Thymus (tissue), 11 donors: ENCODE data around the gene PRAMEF14. TPM values are rescaled to one million over a fixed set of nuclear protein-coding genes. Genes with fewer than 3 reads are reported as not detected.
"Not testable (repeated sequence)": the region's sequence is repeated elsewhere in the genome, so short reads cannot be mapped to it uniquely, and the experiment has no call there.

Experiments
- DNase-seq, 9 donors: peaks; one replicate each; pipeline ENCODE4 v3.0.0-alpha.2; 2013; ENCODE audit warnings: low spot score in 9 of 9, low read depth in 6 of 9, missing footprints in 1 of 9
- H3K27ac ChIP-seq, 2 donors: one replicate each; pipeline ENCODE4 v1.5.1; 2013; ENCODE audit warnings: control low read depth in 1 of 2, low read depth in 1 of 2, low read length in 1 of 2, mild to moderate bottlenecking in 1 of 2, moderate library complexity in 1 of 2
- H3K27me3 ChIP-seq, 2 donors: one replicate each; pipeline ENCODE4 v1.5.1; 2013; ENCODE audit warnings: low read length in 1 of 2; ENCODE audit not compliant: control insufficient read depth in 2 of 2, insufficient read depth in 1 of 2
- H3K36me3 ChIP-seq, 2 donors: one replicate each; pipeline ENCODE4 v1.5.1; 2013; ENCODE audit warnings: low read length in 1 of 2, mild to moderate bottlenecking in 1 of 2, moderate library complexity in 1 of 2; ENCODE audit not compliant: control insufficient read depth in 2 of 2, insufficient read depth in 2 of 2
- H3K4me1 ChIP-seq, 2 donors: one replicate each; pipeline ENCODE4 v1.5.1; 2013; ENCODE audit warnings: low read length in 2 of 2; ENCODE audit not compliant: control insufficient read depth in 2 of 2, insufficient read depth in 2 of 2
- H3K4me3 ChIP-seq, 2 donors: one replicate each; pipeline ENCODE4 v1.5.1; 2013; ENCODE audit warnings: low read length in 2 of 2, control low read depth in 1 of 2, mild to moderate bottlenecking in 1 of 2
- H3K9me3 ChIP-seq, 2 donors: one replicate each; pipeline ENCODE4 v1.5.1; 2013; ENCODE audit warnings: low read length in 1 of 2, mild to moderate bottlenecking in 1 of 2; ENCODE audit not compliant: control insufficient read depth in 2 of 2, insufficient read depth in 1 of 2
- WGBS: extraction: QIAGEN DNeasy Blood & Tissue Kit; methylation state at CpG from one replicate; pipeline ENCODE4 v1.1.7; 2013; 5-methylcytosine and 5-hydroxymethylcytosine counted together
- polyA plus RNA-seq: library from polyadenylated mRNA; stranded (reverse); fragments of 200-250 nt; gene quantifications from one replicate; pipeline ENCODE4 v1.2.3, GENCODE V29; 2013
- total RNA-seq: library from RNA; stranded (reverse); fragments of 120-200 nt; gene quantifications from one replicate; pipeline ENCODE4 v1.2.4, GENCODE V29; 2013
- donor health status: healthy.

Gene PRAMEF14
- total and polyA plus RNA-seq, 2 donors: 0.16 TPM; not detected in 1

DNA sequence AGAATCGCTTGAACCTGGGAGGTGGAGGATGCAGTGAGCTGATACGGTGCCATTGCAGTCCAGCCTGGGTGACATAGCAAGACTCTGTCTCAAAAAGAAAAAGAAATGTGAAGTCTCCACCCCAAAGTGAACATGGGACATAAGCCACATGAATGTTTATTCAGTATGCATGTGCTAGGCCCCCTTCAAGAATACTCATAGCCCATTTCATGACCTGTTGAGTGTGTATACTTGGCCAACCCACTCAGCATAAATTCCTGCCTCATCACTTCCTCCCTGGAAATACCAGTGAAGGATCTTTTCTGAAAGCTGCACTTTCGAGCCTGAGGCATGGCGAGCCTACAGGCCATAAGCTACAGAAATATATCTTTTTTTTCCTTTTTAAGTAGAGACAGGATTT lies 18.0 kb upstream of the PRAMEF14 start:
- H3K27me3 ChIP-seq: not testable (repeated sequence)

DNA sequence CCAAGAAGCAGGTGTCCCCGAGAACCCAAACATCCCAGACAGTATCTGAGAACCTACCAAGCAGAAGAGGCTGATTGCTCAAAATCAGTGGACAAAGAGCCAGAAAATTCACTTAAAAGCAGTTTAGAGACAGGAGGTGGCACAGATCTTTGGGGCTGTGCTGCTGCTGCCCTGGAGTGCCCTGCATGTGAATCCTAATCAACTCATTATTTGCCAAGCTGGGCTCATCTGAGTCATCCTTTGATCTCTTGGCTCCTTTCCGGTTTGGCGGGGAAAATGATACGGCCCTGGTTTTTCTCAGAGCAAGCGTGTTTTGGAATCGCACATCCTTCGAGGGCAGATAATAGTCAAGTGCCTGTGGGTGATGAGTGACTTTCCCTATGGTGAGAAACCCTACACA lies 15.4 kb upstream of the PRAMEF14 start:
- WGBS: 85% methylated on average over 1 of the region's 7 CpGs
- not testable (repeated sequence) for H3K4me3 ChIP-seq, H3K9me3 ChIP-seq, H3K27ac ChIP-seq, H3K4me1 ChIP-seq, H3K27me3 ChIP-seq, DNase-seq, H3K36me3 ChIP-seq

More for the DNA sequence above, 18.0 kb upstream of the PRAMEF14 start:
- 95% methylated on average over 2 of the region's 4 CpGs for WGBS
- not testable (repeated sequence) for H3K4me1 ChIP-seq, DNase-seq, H3K27ac ChIP-seq, H3K9me3 ChIP-seq, H3K4me3 ChIP-seq, H3K36me3 ChIP-seq

DNA sequence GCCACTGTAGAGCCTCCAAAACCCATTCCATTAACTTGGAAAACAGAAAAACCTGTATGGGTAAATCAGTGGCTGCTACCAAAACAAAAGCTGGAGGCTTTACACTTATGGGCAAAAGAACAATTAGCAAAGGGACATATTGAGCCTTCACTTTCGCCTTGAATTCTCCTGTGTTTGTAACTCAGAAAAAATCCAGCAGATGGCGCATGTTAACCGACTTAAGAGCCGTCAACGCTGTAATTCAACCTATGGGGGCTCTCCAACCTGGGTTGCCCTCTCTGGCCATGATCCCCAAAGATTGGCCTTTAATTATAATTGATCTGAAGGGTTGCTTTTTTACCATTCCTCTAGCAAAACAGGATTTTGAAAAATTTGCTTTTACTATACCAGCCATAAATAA lies 9.8 kb upstream of the PRAMEF14 start:
- not testable (repeated sequence) for H3K27me3 ChIP-seq, H3K27ac ChIP-seq, H3K36me3 ChIP-seq, H3K4me3 ChIP-seq, H3K9me3 ChIP-seq, H3K4me1 ChIP-seq
- 0% methylated on average over 5 of the region's 5 CpGs for WGBS
- peak in 6 of 9 donors; percentile 17 to 62 (median 30) for DNase-seq

DNA sequence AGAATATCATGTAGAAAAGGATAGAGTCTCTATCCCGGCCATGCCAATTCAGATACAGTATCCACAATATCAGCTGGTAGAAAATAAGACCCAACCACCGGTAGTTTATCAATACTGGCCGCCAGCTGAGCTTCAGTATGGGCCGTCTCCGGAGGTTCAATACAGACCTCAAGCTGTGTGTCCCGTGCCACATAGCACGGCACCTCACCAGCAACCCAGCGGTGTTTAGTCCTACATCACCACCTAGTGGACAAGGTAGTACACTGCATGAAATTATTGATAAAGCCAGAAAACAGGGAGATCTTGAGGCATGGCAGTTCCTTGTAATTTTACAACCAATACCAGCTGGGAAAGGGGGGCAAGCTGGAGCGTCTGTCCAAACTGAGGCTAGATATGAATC lies 7.5 kb upstream of the PRAMEF14 start:
- not testable (repeated sequence) for H3K27ac ChIP-seq, H3K4me3 ChIP-seq, H3K4me1 ChIP-seq, H3K27me3 ChIP-seq, H3K9me3 ChIP-seq, DNase-seq, H3K36me3 ChIP-seq
- WGBS: 13% methylated on average over 2 of the region's 9 CpGs

DNA sequence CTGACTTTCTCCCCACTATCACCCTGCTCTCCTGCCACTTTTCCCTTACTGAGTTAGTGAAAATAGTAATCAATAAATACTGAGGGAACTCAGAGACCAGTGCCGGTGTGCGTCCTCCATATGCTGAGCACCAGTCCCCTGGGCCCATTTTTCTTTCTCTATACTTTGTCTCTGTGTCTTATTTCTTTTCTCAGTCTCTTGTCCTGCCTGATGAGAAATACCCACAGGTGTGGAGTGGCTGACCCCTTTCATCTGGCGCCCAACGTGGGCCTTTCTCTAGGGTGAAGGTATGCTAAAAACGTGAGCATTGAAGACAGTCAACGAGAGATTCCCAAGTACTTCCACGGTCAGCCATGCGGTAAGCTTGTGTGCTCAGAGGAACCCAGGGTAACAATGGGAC lies 6.5 kb upstream of the PRAMEF14 start:
- not testable (repeated sequence) for DNase-seq, H3K27me3 ChIP-seq, H3K4me1 ChIP-seq, H3K9me3 ChIP-seq, H3K4me3 ChIP-seq, H3K36me3 ChIP-seq, H3K27ac ChIP-seq
- WGBS: 94% methylated on average over 8 of the region's 8 CpGs

DNA sequence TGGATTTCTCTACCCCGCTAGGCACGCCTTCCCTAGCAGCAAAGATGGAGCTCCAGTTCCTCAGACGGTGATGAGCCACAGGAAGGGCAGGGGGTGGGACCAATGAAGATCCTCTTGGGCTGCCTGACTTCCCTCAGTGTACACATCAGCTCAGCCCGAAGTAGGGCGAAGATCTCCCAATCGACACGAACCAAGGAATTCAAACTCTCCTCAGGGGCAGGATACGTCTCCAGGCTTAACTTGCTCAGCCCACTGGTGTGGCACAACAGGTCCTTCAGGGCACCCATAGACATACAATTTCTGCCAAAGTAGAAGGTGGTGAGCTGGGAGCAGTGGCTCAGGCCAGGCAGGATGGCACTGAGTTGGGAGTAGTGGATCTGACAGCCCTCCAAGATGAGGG lies 4.4 kb downstream of the PRAMEF14 start:
- H3K27ac ChIP-seq, DNase-seq, H3K4me3 ChIP-seq, H3K27me3 ChIP-seq, H3K4me1 ChIP-seq, H3K36me3 ChIP-seq, H3K9me3 ChIP-seq: not testable (repeated sequence)
- 93% methylated on average over 8 of the region's 8 CpGs for WGBS

DNA sequence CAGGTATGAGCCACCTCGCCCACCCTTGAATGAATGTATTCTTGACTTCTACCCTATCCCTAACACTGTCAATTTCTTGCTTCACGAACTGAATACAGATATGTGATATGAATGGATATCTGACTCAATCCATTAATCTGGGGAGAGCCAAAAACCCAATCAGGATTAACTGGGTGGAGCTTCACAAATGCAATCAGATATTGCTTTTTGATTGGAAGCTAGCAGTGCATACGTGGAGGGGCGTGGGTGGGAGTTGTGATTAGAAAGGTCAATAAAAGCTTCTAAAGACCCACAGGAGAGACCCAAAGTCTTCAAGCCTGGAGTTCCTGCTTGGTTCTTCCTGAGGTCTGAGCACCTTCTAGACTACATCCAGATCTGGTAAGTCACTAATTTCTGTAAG lies 31.7 kb downstream of the PRAMEF14 start, which contains the start of gene PRAMEF15:
Gene PRAMEF15, plus strand, starts transcription at position 301 of the 400 bp plus-strand sequence. CDS start 2,827 bp downstream, outside the sequence.
- not testable (repeated sequence) for H3K9me3 ChIP-seq, DNase-seq, H3K27ac ChIP-seq, H3K4me3 ChIP-seq, H3K36me3 ChIP-seq, H3K4me1 ChIP-seq, H3K27me3 ChIP-seq
- 54% methylated on average over 3 of the region's 4 CpGs for WGBS

DNA sequence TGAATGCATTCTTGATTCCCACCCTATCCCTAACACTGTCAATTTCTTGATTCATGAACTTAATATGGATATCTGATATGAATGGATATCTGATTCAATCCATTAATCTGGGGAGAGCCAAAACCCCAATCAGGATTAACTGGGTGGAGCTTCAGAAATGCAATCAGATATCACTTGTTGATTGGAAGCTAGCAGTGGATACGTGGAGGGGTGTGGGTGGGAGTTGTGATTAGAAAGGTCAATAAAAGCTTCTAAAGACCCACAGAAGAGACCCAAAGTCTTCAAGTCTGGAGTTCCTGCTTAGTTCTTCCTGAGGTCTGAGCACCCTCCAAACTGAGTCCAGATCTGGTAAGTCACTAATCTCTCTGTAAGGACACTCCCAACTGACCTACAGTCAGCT lies 43.7 kb downstream of the PRAMEF14 start, which contains the start of gene PRAMEF33:
Gene PRAMEF33, plus strand, starts transcription at position 301 of the 400 bp plus-strand sequence. CDS start 2,416 bp downstream, outside the sequence.
- H3K27me3 ChIP-seq, H3K4me3 ChIP-seq, H3K4me1 ChIP-seq, H3K9me3 ChIP-seq, DNase-seq, H3K36me3 ChIP-seq, H3K27ac ChIP-seq: not testable (repeated sequence)
- no CpG with 5 or more reads among the region's 1 CpG for whole genome bisulfite sequencing

DNA sequence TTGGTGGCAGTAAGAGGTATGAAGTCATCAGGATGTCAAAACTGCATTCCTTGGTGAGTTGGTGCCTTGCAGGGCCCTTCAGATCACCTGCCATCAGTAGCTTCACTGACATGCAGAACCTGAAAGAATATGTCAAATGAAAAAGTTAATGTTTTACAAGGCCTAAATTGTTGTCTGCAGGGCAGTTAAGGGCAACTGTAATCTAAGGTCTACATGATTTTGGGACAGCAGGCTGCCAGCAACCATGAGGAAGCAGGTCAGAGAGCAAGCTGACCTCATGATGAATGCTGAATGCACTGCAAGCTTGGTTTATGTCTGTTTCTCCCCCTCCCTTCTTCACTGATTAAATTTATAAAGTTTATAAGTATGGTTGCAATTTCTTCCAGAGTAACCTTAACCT lies 44.7 kb downstream of the PRAMEF14 start:
- H3K4me1 ChIP-seq, DNase-seq, H3K9me3 ChIP-seq, H3K27ac ChIP-seq, H3K36me3 ChIP-seq, H3K4me3 ChIP-seq, H3K27me3 ChIP-seq: not testable (repeated sequence)

DNA sequence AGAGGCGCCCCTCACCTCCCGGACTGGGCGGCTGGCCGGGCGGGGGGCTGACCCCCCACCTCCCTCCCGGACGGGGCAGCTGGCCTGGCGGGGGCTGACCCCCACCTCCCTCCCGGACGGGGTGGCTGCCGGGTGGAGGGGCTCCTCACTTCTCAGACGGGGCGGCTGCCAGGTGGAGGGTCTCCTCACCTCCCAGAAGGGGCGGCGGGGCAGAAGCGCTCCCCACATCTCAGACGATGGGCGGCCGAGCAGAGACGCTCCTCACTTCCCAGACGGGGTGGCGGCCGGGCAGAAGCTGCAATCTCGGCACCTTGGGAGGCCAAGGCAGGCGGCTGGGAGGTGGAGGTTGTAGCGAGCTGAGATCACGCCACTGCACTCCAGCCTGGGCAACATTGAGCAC lies 48.2 kb downstream of the PRAMEF14 start:
- not testable (repeated sequence) for H3K27ac ChIP-seq, H3K4me3 ChIP-seq, DNase-seq, H3K4me1 ChIP-seq, H3K9me3 ChIP-seq, H3K36me3 ChIP-seq, H3K27me3 ChIP-seq
- 98% methylated on average over 8 of the region's 27 CpGs for WGBS
